AG09309 (cell line): ENCODE measurements around the gene CMSS1.

ENCODE experiments used
- DNase-seq: peaks from one replicate; pipeline ENCODE4 v3.0.0-alpha.2; 2010; ENCODE audit warnings: low read depth
- H3K4me3 ChIP-seq: 2 replicates; pipeline ENCODE4 v1.5.1; 2011; ENCODE audit warnings: mild to moderate bottlenecking, low read depth, low read length, moderate library complexity; ENCODE audit not compliant: control insufficient read depth
- TF ChIP-seq, protein P1 (sequence below): IDR thresholded peaks from 2 replicates; pipeline ENCODE4 v1.5.1; 2011; ENCODE audit warnings: mild to moderate bottlenecking, low read depth, low read length, inconsistent platforms; ENCODE audit not compliant: insufficient read depth, control insufficient read depth; ENCODE audit errors: missing control alignments

CMSS1 gene

DNA sequence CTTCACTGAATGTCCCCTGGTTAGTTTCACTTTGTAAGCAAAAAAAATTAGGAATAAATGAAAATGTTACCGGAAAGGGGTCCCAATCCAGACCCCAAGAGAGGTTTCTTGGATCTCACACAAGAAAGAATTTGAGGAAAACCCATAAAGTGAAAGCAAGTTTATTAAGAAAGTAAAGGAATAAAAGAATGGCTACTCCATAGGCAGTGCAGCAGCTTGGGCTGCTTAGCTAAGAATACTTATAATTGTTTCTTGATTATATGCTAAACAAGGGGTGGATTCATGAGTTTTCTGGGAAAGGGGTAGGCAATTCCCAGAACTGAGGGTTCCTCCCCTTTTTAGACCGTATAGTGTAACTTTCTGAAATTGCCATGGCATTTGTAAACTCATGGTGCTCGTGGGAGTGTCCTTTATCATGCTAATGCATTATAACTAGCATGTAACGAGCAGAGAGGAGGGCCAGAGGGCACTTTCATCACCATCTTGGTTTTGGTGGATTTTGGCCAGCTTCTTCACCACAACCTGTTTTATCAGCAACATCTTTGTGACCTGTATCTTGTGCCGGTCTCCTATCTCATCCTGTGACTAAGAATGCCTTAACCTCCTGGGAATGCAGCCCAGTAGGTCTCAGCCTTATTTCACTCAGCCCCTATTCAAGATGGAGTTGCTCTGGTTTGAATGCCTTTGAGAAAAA lies 41.0 kb upstream of the CMSS1 start:
- DNase-seq: no peak

DNA sequence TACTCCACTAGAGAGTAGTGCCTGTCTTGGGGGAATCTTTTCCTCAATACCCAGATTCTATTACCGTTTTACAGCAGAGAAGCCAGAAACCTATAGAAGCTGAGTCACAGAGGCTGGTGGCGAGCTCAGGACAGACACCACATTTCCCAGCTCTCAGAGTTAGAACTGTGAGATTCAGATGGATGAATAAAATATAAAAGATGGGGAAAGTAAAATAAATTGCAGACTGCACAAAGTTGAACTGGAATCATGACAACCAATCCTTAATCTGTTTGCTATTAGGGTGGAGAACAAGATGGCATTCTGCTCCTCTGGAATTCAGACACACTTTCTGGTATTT lies 40.5 kb upstream of the CMSS1 start:
- TF ChIP-seq, protein P1, sequence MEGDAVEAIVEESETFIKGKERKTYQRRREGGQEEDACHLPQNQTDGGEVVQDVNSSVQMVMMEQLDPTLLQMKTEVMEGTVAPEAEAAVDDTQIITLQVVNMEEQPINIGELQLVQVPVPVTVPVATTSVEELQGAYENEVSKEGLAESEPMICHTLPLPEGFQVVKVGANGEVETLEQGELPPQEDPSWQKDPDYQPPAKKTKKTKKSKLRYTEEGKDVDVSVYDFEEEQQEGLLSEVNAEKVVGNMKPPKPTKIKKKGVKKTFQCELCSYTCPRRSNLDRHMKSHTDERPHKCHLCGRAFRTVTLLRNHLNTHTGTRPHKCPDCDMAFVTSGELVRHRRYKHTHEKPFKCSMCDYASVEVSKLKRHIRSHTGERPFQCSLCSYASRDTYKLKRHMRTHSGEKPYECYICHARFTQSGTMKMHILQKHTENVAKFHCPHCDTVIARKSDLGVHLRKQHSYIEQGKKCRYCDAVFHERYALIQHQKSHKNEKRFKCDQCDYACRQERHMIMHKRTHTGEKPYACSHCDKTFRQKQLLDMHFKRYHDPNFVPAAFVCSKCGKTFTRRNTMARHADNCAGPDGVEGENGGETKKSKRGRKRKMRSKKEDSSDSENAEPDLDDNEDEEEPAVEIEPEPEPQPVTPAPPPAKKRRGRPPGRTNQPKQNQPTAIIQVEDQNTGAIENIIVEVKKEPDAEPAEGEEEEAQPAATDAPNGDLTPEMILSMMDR: no peak
- DNase-seq: no peak
- no peak overlapping the region for H3K4me3 ChIP-seq

More for the DNA sequence above, 41.0 kb upstream of the CMSS1 start:
- TF ChIP-seq, protein P1: no peak
- no peak overlapping the region for H3K4me3 ChIP-seq

DNA sequence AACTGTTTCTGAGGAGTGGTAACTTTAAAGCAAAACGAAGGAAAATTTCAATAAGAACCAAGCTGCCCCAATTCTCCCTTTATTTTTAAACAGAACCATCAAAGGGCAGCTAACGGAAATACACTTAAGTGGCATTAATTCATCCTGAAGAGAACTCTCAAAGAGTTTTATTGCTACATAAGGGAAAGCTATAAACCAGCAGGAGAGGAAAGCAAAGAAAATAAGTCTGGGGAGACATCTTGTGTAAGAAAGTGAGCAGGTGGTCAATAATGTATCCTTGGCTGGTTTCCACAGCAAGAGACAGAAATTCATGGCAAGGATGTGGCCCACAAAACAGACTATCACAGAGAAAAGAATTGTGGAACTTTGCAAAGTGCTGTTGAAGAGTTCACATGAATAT lies 40.0 kb upstream of the CMSS1 start:
- TF ChIP-seq, protein P1: no peak
- no peak overlapping the region for H3K4me3 ChIP-seq
- no peak for DNase-seq

DNA sequence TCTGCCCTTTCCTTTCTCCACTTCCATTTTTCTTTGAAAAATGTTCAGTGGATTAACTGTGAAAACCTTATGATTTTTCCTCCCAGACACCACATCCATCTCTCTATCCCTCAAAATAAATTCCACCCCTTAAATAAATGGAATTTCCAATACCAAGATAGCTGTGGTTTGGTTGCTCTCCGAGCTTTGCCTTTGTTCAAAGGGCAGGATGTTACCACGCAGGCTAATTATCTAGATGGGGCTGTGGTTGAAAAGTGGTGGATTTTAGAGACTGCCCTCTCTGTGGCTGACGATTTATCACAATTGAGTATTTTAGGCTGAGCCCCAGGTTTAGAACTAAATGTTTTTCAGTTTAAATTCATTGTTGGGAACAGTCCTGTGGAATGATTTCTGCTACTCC lies 36.9 kb upstream of the CMSS1 start:
- TF ChIP-seq, protein P1: no peak
- DNase-seq: peak; percentile 25
- H3K4me3 ChIP-seq: no peak overlapping the region

DNA sequence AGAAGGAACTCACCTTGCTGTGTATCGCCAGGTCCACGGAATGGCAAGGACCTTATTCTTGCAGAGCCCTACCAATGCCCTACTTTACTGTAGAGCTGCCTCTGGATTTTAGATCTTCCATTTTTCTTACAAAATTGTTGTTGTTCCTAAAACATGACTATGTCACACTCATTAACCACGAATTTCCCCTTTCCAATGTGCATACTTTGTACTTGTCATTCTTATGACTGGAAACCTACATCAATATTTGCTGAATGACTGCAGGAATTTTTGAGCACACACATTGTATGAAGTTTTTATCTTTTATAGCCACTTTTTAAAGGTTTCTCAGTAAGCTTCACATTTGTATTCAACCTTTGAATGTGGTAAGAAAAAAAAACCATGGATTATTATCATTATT lies 35.9 kb upstream of the CMSS1 start:
- H3K4me3 ChIP-seq: no peak overlapping the region
- no peak for DNase-seq
- TF ChIP-seq, protein P1: no peak

DNA sequence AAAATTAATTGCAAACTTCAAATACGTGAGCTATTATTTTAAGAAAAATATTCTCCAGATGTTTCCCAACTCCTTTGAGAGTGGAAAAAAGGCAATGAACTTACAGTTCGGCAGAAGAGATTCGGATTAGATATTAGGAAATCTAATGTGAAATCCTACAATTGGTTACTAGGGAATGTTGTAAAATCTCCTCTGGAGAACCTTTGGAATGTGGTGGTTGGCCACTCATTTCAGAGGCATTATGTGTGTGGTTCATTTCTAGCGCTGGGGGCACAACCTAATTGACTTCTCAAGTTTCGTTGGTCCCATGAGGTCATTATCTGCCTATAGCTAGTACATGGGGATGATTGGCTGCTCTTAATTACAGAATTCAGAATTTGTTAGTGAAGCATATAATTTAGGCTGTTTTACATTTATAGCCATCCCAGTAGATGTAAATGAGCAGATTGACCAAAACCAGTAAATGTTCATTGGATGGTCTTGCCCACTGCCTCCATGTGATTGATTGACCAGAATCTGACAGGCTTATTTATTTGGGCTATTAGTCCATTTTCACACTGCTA lies 34.6 kb upstream of the CMSS1 start:
- no peak overlapping the region for H3K4me3 ChIP-seq
- TF ChIP-seq, protein P1: no peak
- DNase-seq: peak; percentile 86
